HG02588 (cell line): ENCODE data around the gene PSMG3.

Experiments
- ATAC-seq: cut with Tn5 transposase; IDR thresholded peaks from one replicate; pipeline ENCODE4 v1.9.1; 2021; ENCODE audit warnings: mild to moderate bottlenecking, moderate library complexity; ENCODE audit not compliant: unreplicated experiment

PSMG3 gene

DNA sequence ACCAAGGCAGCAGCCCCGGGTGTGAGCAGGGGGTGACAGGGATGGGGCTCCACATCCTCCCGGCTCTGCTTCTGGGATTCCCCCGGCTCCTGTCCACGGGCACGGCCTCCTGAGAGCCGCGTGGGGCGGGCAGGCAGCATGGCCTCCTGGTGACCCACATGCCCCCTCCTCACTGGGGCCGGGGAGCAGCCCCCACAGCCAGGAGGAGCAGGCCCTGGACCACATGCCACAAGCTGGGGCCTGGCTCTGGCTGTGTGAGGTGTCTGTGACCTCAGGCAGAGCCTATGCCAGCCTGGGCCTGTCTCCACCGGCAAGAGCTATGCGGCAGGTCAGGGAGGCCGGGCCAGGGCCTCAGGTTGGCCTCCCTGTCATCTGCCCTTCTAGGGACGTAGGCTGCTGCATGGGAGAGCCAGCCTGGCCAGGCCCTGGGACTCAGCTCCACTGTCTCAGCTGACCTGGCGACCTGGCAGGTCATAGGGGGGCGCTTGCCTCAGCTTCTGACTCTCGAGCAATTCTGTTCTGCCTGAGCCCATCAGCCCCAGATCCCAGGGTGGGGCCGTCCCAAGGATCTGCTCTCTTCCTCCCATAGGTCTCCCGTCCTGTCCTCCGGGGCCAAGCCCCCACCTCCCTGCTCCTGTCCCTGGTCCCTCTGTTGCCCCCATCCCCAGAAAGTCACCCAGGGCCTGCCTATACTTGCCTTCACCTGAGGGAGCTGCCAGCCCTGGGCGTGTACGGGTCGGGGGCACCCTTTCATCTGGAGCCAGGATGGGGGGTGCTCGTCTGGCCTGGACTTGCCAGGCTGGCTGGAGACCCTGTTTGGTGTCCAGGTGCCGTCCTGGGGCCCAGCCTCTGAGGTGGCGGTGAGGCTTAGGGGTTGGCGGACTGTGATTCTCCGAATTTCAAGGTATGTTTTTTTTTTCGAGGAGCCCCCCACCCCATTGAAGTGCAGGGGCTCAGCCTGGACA lies 9.9 kb downstream of the PSMG3 start:
- no peak for ATAC-seq

DNA sequence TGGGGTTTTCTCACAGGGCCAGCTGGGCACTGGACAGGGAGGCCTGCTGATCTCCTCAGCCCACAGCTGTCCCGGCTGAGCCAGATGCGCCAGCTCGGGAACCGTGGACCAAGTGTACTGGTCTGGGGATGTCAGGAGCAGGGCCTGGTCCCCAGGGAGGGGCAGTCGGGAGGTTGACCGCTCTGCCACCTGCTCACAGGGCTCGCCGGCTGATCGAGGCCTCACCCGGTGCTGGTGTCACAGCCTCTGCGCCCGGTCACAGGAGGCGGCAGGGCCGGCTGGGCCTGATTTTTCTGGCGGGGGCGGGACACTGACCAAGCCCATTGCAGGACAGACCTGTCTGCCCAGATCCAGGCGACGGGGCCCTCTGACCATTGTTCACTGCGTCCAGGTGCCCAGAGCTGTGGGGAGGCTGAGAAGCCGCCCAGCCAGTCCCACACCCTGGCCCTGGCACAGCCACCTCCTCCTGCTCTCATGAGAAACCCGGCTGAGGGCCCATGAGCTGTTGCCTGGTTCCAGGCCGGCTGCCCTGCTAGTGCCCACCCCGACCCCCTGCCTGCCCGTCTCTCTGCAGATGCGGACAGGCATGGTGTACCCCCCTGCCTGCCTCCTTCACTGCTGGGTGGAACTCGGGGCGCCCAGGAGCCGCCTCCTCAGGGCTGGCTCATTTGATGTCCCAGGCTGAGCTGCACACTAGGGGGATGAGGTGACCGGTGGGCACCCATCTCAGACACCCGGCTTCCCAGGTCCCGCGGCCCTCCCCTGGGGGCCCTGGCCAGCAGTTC lies 10.8 kb downstream of the PSMG3 start:
- ATAC-seq = no peak

DNA sequence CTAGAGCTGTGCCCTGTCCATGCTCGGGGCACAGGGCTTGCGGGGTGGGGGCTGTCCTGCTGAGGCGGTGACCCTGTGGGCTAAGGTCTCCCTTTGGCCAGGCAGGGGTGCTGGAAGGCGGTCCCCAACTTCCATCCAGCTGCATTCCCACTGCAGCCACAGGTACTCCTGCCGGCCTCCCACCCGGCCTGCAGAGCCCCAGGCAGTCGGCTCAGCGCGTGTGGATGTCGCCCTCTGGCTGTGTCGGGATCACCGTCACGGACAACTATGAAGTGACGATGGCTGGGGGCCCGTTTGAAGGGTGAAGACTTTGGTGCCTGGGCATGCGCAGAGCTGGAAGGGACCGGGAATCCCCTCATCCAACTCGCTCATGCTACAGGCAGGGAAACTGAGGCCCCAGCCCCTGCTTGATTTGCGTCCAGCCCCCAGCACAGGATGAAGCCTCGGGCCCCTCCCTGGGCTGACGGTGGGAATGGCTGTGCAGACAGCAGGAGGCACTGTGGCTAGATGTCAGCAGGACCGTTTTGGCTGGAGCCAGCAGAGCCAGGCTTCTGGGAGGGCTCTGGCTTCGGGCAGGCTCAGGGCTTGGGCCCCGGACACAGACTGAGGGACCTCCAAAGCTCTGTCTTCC lies 11.5 kb downstream of the PSMG3 start:
- ATAC-seq = no peak

DNA sequence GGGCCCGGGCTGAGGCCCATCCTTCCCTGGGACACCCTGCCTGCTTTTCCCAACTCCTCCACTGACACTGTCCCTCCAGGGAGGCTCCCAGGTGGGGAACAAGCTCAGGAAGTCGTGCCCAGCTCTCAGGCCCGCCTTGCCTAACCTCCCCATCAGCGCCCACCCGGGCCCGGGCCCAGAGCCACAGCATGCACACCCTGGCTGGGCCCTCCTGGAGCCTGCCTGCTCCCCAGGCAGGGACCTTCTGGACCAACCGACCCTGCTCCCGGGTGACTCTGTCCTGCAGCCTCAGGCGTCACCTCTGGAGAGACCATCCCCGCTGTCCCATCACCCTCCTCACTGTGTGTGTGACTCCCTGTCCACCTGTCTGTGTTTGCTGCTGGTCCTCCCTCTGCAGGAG lies 12.1 kb downstream of the PSMG3 start:
- no peak for ATAC-seq

DNA sequence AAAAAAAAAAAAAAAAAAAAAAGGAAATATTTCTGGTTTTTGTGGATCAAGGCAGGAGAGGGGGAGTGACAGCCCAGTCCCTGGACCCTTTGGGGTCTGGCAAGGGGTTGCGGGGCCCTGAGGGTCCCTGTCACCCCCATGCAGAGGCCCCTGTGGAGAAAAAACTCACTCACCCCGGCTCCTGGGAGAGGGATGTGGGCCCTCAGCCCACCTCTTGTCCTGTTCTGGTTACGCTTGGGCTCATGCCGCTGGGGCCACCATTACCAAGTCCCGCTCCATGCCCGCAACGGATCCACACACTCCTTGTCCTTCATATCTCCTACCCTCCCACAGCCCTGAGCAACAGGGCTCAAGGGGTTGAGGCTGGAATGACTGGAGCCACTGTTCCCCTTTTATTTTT lies 12.8 kb downstream of the PSMG3 start:
- ATAC-seq = no peak

DNA sequence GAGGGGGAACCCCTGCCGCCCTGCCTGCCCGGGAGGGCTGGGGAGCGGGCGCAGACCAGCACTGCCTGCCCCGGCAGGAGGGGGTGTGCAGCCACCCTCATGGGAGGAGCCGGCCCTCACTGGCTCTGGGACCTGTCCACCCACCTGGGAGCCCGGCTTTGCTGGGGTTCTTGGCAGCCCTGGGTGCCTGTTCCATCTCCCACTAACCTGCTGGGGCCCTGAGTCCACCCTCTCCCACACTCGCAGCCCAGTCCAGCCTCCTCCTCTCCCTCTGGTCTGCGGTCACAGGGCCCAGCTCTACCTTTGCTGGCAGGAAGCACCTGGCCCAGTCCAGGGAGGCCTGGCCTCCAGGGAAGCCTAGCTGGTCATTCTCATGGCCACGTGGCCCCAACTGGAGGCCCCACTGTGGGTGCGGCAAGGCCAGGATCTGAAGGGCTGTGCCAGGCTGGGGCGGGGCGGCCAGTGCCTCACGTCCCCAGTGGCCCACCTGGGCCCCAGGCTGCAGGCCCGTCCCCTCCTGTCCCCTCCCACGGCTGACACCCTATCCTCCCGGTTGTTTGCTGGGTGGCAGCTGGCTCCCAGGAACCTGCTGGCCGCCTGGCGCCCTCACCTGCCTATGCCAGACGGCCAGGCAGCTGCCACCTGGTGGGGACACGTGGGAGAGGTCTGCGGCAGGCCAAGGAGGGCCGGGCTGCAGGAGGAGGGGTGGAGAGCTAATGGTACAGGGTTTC lies 13.9 kb downstream of the PSMG3 start, which contains the start of gene TMEM184A:
TMEM184A (minus strand) TSS at position 393 of the 731 bp plus-strand sequence. CDS start 721 bp downstream, outside the sequence.
- no peak for ATAC-seq

DNA sequence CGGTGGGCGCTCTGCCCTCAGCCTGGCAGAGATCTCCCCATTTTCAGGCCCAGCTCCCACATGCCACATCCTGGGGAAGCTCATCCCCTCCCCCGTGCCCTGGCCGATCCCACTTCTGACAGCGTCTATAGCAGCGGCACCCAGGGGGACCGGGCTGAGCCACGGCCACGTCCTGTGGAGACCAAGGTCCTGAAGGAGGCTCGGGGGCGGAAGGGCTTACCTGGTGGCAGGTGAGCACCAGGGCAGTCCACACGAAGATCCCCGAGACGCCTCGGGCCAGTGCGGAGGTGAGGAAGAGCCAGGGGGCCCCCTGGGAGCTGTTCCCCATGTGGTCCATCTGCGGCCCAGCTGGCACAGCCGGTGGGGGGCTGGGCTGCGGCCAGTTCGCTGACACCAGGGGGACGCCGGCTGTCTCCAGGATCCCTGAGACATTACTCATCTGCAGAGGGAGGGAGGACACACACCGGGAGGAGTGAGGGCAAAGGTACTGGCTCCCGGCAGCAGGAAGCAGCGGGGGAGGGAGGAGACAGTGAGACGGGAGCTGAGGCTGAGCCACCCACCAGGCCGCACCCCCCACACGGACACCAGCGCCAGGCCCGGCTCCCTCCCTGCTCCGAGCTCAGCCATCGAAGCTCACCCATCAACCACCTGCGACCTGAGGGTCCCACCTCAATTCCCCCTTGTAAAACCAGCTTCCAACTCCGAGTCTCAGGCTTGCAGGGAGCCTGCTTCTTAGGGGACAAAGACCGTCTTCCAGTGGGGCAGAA lies 14.6 kb downstream of the PSMG3 start:
- no peak for ATAC-seq

DNA sequence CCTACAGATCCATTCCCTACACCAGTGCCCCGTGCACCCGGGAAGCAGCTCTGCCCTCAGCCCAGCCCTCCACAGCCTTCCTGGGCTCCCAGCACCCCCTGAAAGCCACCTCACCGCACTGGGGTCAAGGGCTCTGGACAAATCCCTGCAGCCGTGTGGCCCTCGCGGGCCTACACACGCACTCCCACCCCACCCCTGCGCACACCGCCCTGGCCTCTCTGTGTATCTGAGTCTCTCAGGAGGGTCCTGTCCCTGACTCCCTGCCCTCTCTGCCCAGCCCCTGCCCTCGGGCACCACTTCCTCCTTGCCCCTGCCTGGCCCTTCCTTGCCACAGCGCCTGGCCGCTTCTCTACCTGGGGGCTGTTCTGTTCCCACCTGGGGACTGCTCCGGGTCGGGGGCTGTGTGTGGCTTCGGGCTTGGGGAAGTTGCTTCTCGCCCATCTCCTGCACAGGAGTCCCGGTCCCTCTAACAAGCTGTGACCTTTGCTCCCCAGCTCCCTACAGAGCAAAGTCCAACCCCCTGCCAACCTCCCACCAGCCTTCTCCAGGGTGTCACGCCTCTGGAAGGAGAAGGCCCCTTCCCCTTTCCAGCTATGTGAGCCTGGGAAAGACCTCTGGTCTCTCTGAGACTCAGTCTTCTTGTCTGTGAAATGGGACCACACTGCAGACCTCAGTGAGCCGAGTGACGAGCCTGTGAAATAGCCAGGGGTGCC lies 15.3 kb downstream of the PSMG3 start:
- ATAC-seq = no peak

DNA sequence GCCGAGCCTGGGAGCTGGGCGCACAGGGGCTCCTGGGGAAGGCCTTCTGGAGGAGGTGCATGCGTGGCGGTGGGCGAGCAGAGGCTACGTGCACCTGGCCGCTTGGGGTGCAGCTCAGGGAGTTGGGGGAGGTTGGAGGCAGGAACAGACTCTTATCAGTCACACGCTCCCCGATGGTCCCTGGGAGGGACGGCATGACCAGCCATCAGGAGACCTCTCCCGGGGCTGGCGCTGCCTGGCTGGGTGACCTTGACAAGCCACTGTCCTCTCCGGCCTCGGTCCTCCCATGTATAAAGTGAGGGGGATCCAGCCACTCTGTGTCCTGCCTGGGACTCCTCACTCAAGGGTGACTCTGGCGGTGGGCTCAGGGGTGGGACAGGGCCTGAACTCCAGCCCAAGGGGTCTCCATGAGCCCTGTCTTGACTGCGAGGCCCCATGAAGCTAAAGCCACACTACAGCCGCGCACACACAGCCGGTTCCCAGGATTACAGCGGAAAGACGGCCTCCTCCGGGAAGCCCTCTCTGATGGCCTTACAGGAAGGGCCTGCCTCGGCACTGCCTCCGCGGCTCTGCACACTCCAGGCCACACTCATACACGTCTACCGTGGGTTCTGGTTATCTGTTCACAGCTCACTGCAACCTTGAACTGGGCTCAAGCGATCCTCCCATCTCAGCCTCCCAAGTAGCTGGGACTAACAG lies 16.2 kb downstream of the PSMG3 start:
- ATAC-seq = no peak

DNA sequence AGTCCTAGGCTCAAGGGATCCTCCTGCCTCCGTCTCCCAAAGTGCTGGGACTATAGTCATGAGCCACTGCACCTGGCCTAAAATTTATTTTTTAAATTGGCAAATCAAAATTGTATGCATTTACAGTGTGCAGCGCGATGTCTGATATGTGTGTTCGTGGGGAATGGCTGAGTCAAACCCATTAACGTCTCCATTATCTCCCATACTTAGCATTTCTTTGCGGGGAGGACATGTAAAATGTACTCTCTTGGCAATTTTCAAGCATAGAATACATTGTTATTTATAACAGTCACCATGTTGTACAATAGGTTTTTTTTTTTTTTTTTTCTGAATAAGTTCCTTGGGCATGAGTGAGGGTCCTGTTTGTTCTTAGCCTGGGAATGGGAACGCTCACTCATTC lies 17.6 kb downstream of the PSMG3 start:
- no peak for ATAC-seq

DNA sequence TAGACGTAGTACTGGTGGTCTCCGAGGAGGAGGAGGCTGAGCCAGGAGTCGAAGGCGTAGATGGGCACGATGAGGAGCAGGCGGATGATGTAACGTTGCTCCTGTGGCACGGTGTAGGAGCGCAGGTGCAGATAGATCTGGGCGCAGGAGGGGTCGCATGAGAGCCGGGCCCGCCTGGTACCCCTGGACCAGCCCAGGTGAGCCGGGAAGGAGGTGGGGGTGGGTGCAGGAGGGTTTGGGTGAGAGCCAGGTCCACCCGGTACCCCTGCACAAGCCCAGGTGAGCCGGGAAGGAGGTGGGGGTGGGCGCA lies 19.0 kb downstream of the PSMG3 start:
- no peak for ATAC-seq

DNA sequence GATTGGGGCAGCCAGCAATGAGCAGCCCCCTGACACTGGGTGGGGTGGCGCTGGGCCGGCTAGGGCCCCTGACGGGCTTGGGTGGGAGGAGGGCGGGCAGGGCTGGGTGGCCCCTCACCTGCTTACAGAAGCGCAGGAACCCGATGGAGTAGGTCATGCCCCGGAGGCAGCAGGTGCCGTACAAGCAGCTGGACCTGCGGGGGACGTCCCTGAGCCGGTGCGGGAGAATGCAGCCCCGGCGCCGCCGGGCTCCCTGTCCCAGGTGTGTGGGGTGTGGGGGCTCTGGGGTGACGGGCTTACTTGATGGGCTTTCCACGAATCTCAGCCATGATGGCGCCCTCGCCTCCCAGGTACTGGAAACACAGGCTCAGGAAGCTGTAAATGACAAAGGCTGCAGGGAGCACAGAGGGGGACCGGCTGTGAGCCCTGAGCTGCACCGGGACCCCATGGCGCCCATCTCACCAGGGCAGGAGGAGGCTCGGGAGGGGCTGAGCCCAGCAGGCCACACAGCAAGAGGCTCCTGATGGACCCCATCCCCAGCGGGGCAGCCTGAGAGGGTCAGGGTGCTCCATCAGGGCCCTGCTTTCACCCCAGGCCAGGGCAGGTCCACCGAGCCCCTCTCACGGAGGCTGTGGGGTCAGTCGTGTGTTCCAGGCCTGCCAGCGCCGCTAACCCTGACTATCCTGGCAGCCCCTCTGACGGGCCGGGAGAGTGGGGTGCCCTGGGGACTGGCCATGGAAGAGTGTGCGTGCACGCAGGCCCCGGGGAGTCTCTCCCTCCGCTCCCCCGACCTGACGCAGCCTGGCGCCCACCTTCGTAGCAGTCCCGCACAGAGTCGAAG lies 19.6 kb downstream of the PSMG3 start:
- no peak for ATAC-seq

DNA sequence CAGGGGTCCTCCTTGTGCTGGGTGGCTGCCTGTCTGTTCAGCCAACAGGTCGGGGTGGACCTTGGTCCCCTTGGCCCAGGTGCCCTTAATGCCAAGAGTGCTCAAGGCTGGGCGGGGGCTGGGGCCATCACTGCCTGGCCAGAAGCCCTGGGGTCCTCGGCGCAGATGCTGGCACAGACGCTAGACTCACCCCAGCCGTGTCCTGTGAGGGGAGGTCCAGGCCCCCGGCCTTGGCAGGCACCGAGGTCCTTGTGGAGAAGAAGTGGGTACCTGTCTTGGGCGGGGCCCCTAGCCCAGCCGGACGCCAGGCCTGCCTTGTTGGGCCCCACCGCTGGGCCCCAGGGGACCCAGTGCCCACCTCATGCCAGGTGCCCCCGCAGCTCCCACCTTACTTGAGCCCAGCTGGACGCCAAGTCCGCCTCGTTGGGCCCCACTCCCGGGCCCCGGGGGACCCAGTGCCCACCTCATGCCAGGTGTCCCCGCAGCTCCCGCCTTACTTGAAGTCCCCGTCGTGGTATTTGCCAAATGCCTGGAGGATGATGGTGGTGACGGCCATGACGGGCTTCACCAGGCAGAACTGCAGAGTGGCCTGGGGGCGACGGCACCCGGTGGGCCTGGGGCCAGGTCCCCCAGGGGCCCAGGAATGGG lies 20.4 kb downstream of the PSMG3 start:
- no peak for ATAC-seq

DNA sequence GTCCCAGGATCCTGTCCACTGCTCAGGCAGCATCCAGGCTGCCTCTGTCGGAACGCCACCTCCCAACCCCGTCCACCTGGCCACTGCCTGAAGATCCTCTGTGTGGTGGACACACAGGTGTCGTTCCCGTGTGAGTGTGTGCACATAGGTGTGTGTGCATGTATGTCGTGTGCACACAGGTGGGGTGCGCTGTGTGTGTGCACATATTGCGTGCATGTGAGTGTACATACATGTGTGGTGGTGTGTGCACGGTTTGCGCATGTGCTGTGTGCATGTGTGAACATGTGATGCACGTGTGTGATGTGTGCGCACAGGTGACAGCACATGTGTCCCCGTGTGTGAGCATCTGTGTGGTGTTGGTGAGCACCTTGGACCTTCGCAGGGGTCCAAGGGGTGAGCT lies 20.9 kb downstream of the PSMG3 start:
- ATAC-seq = no peak

DNA sequence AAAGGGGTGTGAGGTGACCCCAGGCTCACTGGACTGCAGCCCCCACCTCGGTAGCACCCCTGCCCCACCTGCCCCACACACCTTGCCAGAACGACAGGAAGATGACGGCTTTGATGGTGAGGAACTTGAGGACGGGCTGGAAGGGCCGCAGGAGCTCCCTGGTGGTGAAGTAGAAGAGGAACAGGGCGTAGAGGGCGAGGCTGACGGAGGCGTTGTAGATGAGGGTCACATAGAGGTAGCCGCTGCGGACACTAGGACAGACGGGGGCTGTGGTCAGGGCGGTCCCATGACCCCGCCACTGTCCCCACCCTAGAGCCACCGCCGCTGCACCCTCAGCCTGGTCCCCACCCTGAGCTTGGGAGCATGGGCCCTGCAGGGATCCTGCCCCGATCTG lies 21.4 kb downstream of the PSMG3 start:
- ATAC-seq = no peak

DNA sequence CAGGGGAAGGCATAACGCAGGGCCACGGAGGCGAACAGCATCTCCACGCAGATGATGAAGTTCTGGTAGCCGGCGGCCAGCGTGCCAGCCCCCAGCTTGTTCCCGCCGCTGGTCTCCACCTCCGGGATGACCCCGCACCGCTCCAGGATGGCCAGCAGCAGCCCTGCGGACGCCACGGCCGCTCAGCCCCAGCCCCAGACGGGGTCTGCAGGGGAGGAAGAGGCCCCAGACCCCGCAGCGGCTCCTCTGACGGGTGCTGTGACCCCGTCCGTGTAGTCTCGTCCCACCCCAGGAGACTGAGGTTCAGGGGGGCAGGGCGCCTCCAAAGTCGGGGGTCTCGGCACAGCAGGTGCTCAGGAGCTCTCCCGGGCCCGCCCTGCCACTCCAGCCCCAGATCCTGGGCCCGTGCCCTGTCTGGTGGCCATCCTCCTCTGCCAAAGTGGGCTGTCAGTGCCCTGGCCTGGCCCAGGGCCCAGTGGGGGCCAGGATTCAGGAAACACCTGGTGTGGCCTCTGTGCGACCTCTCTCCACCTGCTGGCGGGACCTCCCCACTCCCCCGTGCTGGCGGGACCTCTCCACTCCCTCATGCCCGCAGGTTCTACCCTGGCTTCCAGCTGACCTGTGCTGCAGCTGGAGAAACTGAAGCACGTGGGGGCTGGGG lies 21.9 kb downstream of the PSMG3 start:
- ATAC-seq = no peak
